C4-2B (cell line): ENCODE measurements around the gene PRKCA.

Source experiments
- CTCF ChIP-seq: fragments of 450-650 bp; conservative IDR thresholded peaks from 2 replicates; pipeline ENCODE4 v1.5.1; 2017; ENCODE audit warnings: mild to moderate bottlenecking
- ZFX ChIP-seq: fragments of 450-650 bp; IDR thresholded peaks from 2 replicates; pipeline ENCODE4 v1.6.1; 2017

- TF ChIP-seq CTCF (no peak), ZFX (no peak)
Observed at GRCh38 chr17:66337866-66338485, 35.6 kb downstream of the PRKCA start.
